Measurements from ENCODE around the gene ADGRG1.

ADGRG1 gene

GRCh38 chr16:57680842-57681375, 52.5 kb downstream of the ADGRG1 start:
- no peaks in the 10 kb centered on the region for H3K9me3 ChIP-seq (ENCODE audit: low read length)
- H3K4me3 ChIP-seq (ENCODE audit: low read length): no peak overlapping the region
- peaks cover 7% of the 10 kb centered on the region for H3K4me1 ChIP-seq (ENCODE audit: insufficient read depth, low read length)
- no peak overlapping the region for H2AFZ ChIP-seq (ENCODE audit: low read depth, low read length)
- no peaks in the 10 kb centered on the region for H3K36me3 ChIP-seq (ENCODE audit: insufficient read depth, low read length)
- H3K27me3 ChIP-seq (ENCODE audit: insufficient read depth, low read length): peaks cover 2% of the 10 kb centered on the region

- Histone ChIP-seq H3K36me3 (ENCODE audit: insufficient read depth, low read length) (no peaks in the 10 kb centered on the region), H2AFZ (ENCODE audit: low read depth, low read length) (no peak overlapping the region), H3K4me1 (ENCODE audit: insufficient read depth, low read length) (peaks cover 7% of the 10 kb centered on the region), H3K27me3 (ENCODE audit: insufficient read depth, low read length) (peaks cover 3% of the 10 kb centered on the region), H3K4me3 (ENCODE audit: low read length) (no peak overlapping the region), H3K9me3 (ENCODE audit: low read length) (no peaks in the 10 kb centered on the region)
Observed at GRCh38 chr16:57681950-57682728, 53.7 kb downstream of the ADGRG1 start.

- no peak overlapping the region for H2AFZ ChIP-seq (ENCODE audit: low read depth, low read length)
- no peak overlapping the region for H3K4me3 ChIP-seq (ENCODE audit: low read length)
- peaks cover 3% of the 10 kb centered on the region for H3K27me3 ChIP-seq (ENCODE audit: insufficient read depth, low read length)
- H3K9me3 ChIP-seq (ENCODE audit: low read length): no peaks in the 10 kb centered on the region
- no peaks in the 10 kb centered on the region for H3K36me3 ChIP-seq (ENCODE audit: insufficient read depth, low read length)
- H3K4me1 ChIP-seq (ENCODE audit: insufficient read depth, low read length): peaks cover 7% of the 10 kb centered on the region
Observed at GRCh38 chr16:57682809-57683635, 54.6 kb downstream of the ADGRG1 start.

- no peaks in the 10 kb centered on the region for H3K36me3 ChIP-seq (ENCODE audit: insufficient read depth, low read length)
- H3K27me3 ChIP-seq (ENCODE audit: insufficient read depth, low read length): peaks cover 3% of the 10 kb centered on the region
- no peak overlapping the region for H2AFZ ChIP-seq (ENCODE audit: low read depth, low read length)
- H3K4me3 ChIP-seq (ENCODE audit: low read length): no peak overlapping the region
- no peaks in the 10 kb centered on the region for H3K9me3 ChIP-seq (ENCODE audit: low read length)
- peaks cover 7% of the 10 kb centered on the region for H3K4me1 ChIP-seq (ENCODE audit: insufficient read depth, low read length)
Observed at GRCh38 chr16:57683636-57684545, 55.5 kb downstream of the ADGRG1 start.

GRCh38 chr16:57684626-57685358, 56.4 kb downstream of the ADGRG1 start:
- Histone ChIP-seq H3K9me3 (ENCODE audit: low read length) (no peaks in the 10 kb centered on the region), H3K27me3 (ENCODE audit: insufficient read depth, low read length) (peaks cover 3% of the 10 kb centered on the region), H3K4me1 (ENCODE audit: insufficient read depth, low read length) (peaks cover 11% of the 10 kb centered on the region), H3K36me3 (ENCODE audit: insufficient read depth, low read length) (no peaks in the 10 kb centered on the region), H3K4me3 (ENCODE audit: low read length) (no peak overlapping the region), H2AFZ (ENCODE audit: low read depth, low read length) (no peak overlapping the region)

- no peaks in the 10 kb centered on the region for H3K9me3 ChIP-seq (ENCODE audit: low read length)
- no peak overlapping the region for H3K4me3 ChIP-seq (ENCODE audit: low read length)
- peaks cover 3% of the 10 kb centered on the region for H3K27me3 ChIP-seq (ENCODE audit: insufficient read depth, low read length)
- peaks cover 12% of the 10 kb centered on the region for H3K4me1 ChIP-seq (ENCODE audit: insufficient read depth, low read length)
- no peaks in the 10 kb centered on the region for H3K36me3 ChIP-seq (ENCODE audit: insufficient read depth, low read length)
- no peak overlapping the region for H2AFZ ChIP-seq (ENCODE audit: low read depth, low read length)
Observed at GRCh38 chr16:57685633-57686032, 57.2 kb downstream of the ADGRG1 start.

GRCh38 chr16:57686577-57686976, 58.1 kb downstream of the ADGRG1 start:
- no peaks in the 10 kb centered on the region for H3K36me3 ChIP-seq (ENCODE audit: insufficient read depth, low read length)
- no peak overlapping the region for H2AFZ ChIP-seq (ENCODE audit: low read depth, low read length)
- no peak overlapping the region for H3K4me3 ChIP-seq (ENCODE audit: low read length)
- peaks cover 3% of the 10 kb centered on the region for H3K27me3 ChIP-seq (ENCODE audit: insufficient read depth, low read length)
- H3K4me1 ChIP-seq (ENCODE audit: insufficient read depth, low read length): peaks cover 12% of the 10 kb centered on the region
- no peaks in the 10 kb centered on the region for H3K9me3 ChIP-seq (ENCODE audit: low read length)

GRCh38 chr16:57687363-57687929, 59.0 kb downstream of the ADGRG1 start:
- Histone ChIP-seq H3K4me1 (ENCODE audit: insufficient read depth, low read length) (peaks cover 12% of the 10 kb centered on the region), H3K4me3 (ENCODE audit: low read length) (no peak overlapping the region), H3K9me3 (ENCODE audit: low read length) (no peaks in the 10 kb centered on the region), H2AFZ (ENCODE audit: low read depth, low read length) (no peak overlapping the region), H3K36me3 (ENCODE audit: insufficient read depth, low read length) (no peaks in the 10 kb centered on the region), H3K27me3 (ENCODE audit: insufficient read depth, low read length) (peaks cover 3% of the 10 kb centered on the region)

- H3K9me3 ChIP-seq (ENCODE audit: low read length): no peaks in the 10 kb centered on the region
- no peaks in the 10 kb centered on the region for H3K36me3 ChIP-seq (ENCODE audit: insufficient read depth, low read length)
- H3K4me3 ChIP-seq (ENCODE audit: low read length): no peak overlapping the region
- H3K4me1 ChIP-seq (ENCODE audit: insufficient read depth, low read length): peaks cover 5% of the 10 kb centered on the region
- no peak overlapping the region for H2AFZ ChIP-seq (ENCODE audit: low read depth, low read length)
- H3K27me3 ChIP-seq (ENCODE audit: insufficient read depth, low read length): peaks cover 3% of the 10 kb centered on the region
Observed at GRCh38 chr16:57688487-57688986, 60.1 kb downstream of the ADGRG1 start.

- H2AFZ ChIP-seq (ENCODE audit: low read depth, low read length): no peak overlapping the region
- no peak overlapping the region for H3K4me3 ChIP-seq (ENCODE audit: low read length)
- H3K4me1 ChIP-seq (ENCODE audit: insufficient read depth, low read length): peaks cover 5% of the 10 kb centered on the region
- H3K9me3 ChIP-seq (ENCODE audit: low read length): no peaks in the 10 kb centered on the region
- no peaks in the 10 kb centered on the region for H3K36me3 ChIP-seq (ENCODE audit: insufficient read depth, low read length)
- peaks cover 3% of the 10 kb centered on the region for H3K27me3 ChIP-seq (ENCODE audit: insufficient read depth, low read length)
Observed at GRCh38 chr16:57688987-57689761, 60.7 kb downstream of the ADGRG1 start.

GRCh38 chr16:57689762-57690558, 61.5 kb downstream of the ADGRG1 start:
- Histone ChIP-seq H2AFZ (ENCODE audit: low read depth, low read length) (no peak overlapping the region), H3K9me3 (ENCODE audit: low read length) (no peaks in the 10 kb centered on the region), H3K4me3 (ENCODE audit: low read length) (no peak overlapping the region), H3K36me3 (ENCODE audit: insufficient read depth, low read length) (no peaks in the 10 kb centered on the region), H3K4me1 (ENCODE audit: insufficient read depth, low read length) (peaks cover 5% of the 10 kb centered on the region), H3K27me3 (ENCODE audit: insufficient read depth, low read length) (peaks cover 3% of the 10 kb centered on the region)

Data from neuron (in vitro differentiated cells).